Uterus (tissue), 2 donors: ENCODE measurements around the gene PHF11.

Source experiments
- POLR2A ChIP-seq, 2 donors: fragments of 450-650 bp; IDR thresholded peaks; one replicate each; pipeline ENCODE4 v1.6.1; 2016; ENCODE audit warnings: antibody characterized with exemption in 2 of 2, mild to moderate bottlenecking in 1 of 2, moderate library complexity in 1 of 2
- TF ChIP-seq, protein P1 (sequence below), 4 experiments: fragments of 200-600 bp in 2 of 4; fragments of 450-650 bp in 2 of 4; sonication (generic) in 2 of 4; IDR thresholded peaks; one replicate each; pipeline ENCODE4 v1.5.1; 2016 to 2019; ENCODE audit warnings: antibody characterized with exemption in 4 of 4, mild to moderate bottlenecking in 2 of 4, moderate library complexity in 1 of 4

DNA sequence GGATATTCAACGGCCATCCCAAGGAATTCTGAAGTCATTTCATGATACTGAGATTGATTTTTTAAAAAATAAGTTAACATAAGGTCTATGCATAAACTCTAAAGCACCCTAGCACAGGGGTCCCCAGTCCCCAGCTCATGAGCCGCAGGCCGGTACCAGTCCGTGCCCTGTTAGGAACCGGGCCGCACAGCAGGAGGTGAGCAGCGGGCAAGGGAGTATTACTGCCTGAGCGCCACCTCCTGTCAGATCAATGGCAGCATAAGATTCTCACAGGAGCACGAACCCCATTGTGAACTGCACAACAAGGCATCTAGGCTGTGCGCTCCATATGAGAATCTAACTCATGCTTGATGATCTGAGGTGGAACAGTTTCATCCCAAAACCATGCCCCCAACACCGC is 58.6 kb downstream of the PHF11 start:
- TF ChIP-seq, protein P1, sequence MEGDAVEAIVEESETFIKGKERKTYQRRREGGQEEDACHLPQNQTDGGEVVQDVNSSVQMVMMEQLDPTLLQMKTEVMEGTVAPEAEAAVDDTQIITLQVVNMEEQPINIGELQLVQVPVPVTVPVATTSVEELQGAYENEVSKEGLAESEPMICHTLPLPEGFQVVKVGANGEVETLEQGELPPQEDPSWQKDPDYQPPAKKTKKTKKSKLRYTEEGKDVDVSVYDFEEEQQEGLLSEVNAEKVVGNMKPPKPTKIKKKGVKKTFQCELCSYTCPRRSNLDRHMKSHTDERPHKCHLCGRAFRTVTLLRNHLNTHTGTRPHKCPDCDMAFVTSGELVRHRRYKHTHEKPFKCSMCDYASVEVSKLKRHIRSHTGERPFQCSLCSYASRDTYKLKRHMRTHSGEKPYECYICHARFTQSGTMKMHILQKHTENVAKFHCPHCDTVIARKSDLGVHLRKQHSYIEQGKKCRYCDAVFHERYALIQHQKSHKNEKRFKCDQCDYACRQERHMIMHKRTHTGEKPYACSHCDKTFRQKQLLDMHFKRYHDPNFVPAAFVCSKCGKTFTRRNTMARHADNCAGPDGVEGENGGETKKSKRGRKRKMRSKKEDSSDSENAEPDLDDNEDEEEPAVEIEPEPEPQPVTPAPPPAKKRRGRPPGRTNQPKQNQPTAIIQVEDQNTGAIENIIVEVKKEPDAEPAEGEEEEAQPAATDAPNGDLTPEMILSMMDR (IDR thresholded peaks at IDR 0.05), result no peak
- no peak for TF ChIP-seq POLR2A (IDR thresholded peaks at IDR 0.05)
